ENCODE data around the gene KASH5.

KASH5 gene

GRCh38 chr19:49362929-49363267, 25.2 kb upstream of the KASH5 start:
- peak overlapping the region; percentile 46 for H3K4me3 ChIP-seq (ENCODE audit: low read length)
- peaks cover 46% of the 10 kb centered on the region for H3K27me3 ChIP-seq (ENCODE audit: control insufficient read depth, low read length)
- peaks cover 8% of the 10 kb centered on the region for H3F3A ChIP-seq (ENCODE audit: control insufficient read depth, insufficient read depth)
- TF ChIP-seq CTCF (IDR thresholded peaks at IDR 0.05; ENCODE audit: low read depth, low read length, poor library complexity, severe bottlenecking): no peak
- no peak for TF ChIP-seq EZH2phosphoT487 (IDR thresholded peaks at IDR 0.05; ENCODE audit: borderline replicate concordance, low read length)
- H3K4me1 ChIP-seq (ENCODE audit: control insufficient read depth, low read length): peaks cover 32% of the 10 kb centered on the region
- no peak overlapping the region for H3K27ac ChIP-seq (ENCODE audit: low read depth, low read length)
- no peaks in the 10 kb centered on the region for H3K79me2 ChIP-seq (ENCODE audit: control insufficient read depth, low read length)
- H3K9me3 ChIP-seq (ENCODE audit: control insufficient read depth, insufficient read depth, low read length): no peaks in the 10 kb centered on the region
- H4K20me1 ChIP-seq (ENCODE audit: control insufficient read depth, insufficient read depth, low read depth, low read length): no peaks in the 10 kb centered on the region
- H3K9me2 ChIP-seq (replicated peaks; ENCODE audit: control insufficient read depth, low read length): no peaks in the 10 kb centered on the region
- no peaks in the 10 kb centered on the region for H3K36me3 ChIP-seq (ENCODE audit: control insufficient read depth, low read length)
- H3K4me2 ChIP-seq (ENCODE audit: low read length): peak overlapping the region; percentile 56

GRCh38 chr19:49363268-49364082, 24.6 kb upstream of the KASH5 start, which contains the start of gene DKKL1:
DKKL1 (plus strand) TSS chr19:49363877; CDS start chr19:49363999, 122 bp downstream.
- peak within 1 kb of the TSS; percentile 56 for H3K4me2 ChIP-seq (ENCODE audit: low read length)

GRCh38 chr19:49364083-49364737, 23.8 kb upstream of the KASH5 start:
- peaks cover 6% of the 10 kb centered on the region for H3K9me3 ChIP-seq (ENCODE audit: control insufficient read depth, insufficient read depth, low read length)
- peak overlapping the region; percentile 46 for H3K4me3 ChIP-seq (ENCODE audit: low read length)
- H3K27me3 ChIP-seq (ENCODE audit: control insufficient read depth, low read length): peaks cover 46% of the 10 kb centered on the region
- no peaks in the 10 kb centered on the region for H3K79me2 ChIP-seq (ENCODE audit: control insufficient read depth, low read length)
- peaks cover 8% of the 10 kb centered on the region for H3F3A ChIP-seq (ENCODE audit: control insufficient read depth, insufficient read depth)
- no peak overlapping the region for H3K27ac ChIP-seq (ENCODE audit: low read depth, low read length)
- peaks cover 32% of the 10 kb centered on the region for H3K4me1 ChIP-seq (ENCODE audit: control insufficient read depth, low read length)
- peak overlapping the region; percentile 56 for H3K4me2 ChIP-seq (ENCODE audit: low read length)
- H3K9me2 ChIP-seq (replicated peaks; ENCODE audit: control insufficient read depth, low read length): no peaks in the 10 kb centered on the region
- H4K20me1 ChIP-seq (ENCODE audit: control insufficient read depth, insufficient read depth, low read depth, low read length): no peaks in the 10 kb centered on the region
- H3K36me3 ChIP-seq (ENCODE audit: control insufficient read depth, low read length): no peaks in the 10 kb centered on the region
- TF ChIP-seq EZH2phosphoT487 (IDR thresholded peaks at IDR 0.05; ENCODE audit: borderline replicate concordance, low read length): no peak
- no peak for TF ChIP-seq CTCF (IDR thresholded peaks at IDR 0.05; ENCODE audit: low read depth, low read length, poor library complexity, severe bottlenecking)

More at GRCh38 chr19:49363268-49364082, 24.6 kb upstream of the KASH5 start, which contains the start of gene DKKL1:
- Histone ChIP-seq H3K27me3 (ENCODE audit: control insufficient read depth, low read length) (peaks cover 46% of the 10 kb centered on the region), H3K36me3 (ENCODE audit: control insufficient read depth, low read length) (no peaks in the 10 kb centered on the region), H3K9me3 (ENCODE audit: control insufficient read depth, insufficient read depth, low read length) (no peaks in the 10 kb centered on the region), H4K20me1 (ENCODE audit: control insufficient read depth, insufficient read depth, low read depth, low read length) (no peaks in the 10 kb centered on the region), H3K27ac (ENCODE audit: low read depth, low read length) (no peak within 1 kb of the TSS), H3K4me3 (ENCODE audit: low read length) (peak within 1 kb of the TSS; percentile 46), H3K9me2 (replicated peaks; ENCODE audit: control insufficient read depth, low read length) (no peaks in the 10 kb centered on the region), H3K4me1 (ENCODE audit: control insufficient read depth, low read length) (peaks cover 32% of the 10 kb centered on the region), H3F3A (ENCODE audit: control insufficient read depth, insufficient read depth) (peaks cover 8% of the 10 kb centered on the region), H3K79me2 (ENCODE audit: control insufficient read depth, low read length) (no peaks in the 10 kb centered on the region)
- TF ChIP-seq CTCF (IDR thresholded peaks at IDR 0.05; ENCODE audit: low read depth, low read length, poor library complexity, severe bottlenecking) (no peak), EZH2phosphoT487 (IDR thresholded peaks at IDR 0.05; ENCODE audit: borderline replicate concordance, low read length) (0 out of 2 replicates have a peak, but pooled peaks have one; percentile 52)

Data from DOHH2 (cell line).